ENCODE data around the gene UBP1. TPM values are rescaled to one million over a fixed set of nuclear protein-coding genes. Genes with fewer than 3 reads are reported as not detected.
"Not testable (repeated sequence)": the region's sequence is repeated elsewhere in the genome, so short reads cannot be mapped to it uniquely, and the experiment has no call there.

The UBP1 gene
- total RNA-seq, 1 donor from 2014 or later = 47.6 TPM

DNA sequence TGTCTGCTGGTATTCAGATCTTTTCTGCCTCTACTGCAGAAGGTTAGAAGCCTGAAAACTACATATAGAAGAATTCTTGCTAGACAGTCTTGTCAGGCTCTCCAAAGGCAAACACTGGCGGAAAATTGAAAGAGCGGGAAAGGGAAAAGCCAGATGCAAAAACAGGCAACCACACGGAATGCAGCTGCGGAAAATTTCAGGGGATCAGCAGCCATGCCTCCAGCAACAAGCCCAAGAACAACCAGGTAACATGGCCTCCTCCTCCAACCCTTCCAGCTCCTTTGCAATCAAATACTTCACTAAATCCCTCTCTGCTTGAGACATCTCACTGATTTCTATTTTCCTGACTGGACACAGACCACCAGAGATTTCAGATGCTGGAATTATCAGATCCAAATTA, 9.6 kb downstream of the UBP1 start:
- DNase-seq = no peak

DNA sequence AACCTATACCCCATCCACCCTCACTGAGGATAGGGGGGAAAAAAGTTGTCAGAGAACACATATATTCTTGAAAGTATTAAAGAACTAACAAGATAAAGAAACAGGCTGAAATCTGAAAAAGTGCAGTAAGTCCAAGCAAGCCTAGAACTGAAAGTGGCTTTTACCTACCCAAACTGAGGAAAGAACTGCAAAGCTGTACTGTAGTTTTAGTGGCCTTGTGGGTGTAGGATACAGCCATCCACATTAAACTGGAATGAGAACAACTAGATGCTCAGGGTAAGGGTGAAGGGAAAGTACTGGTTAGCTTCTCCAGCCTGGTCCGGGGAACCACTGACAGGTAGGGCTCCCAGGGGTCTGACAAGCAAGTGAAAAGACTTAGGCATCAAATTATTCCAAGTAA, 10.1 kb downstream of the UBP1 start:
- DNase-seq = no peak

- not testable (repeated sequence) for DNase-seq
Observed at GRCh38 chr3:33429306-33429705, 10.9 kb downstream of the UBP1 start.

DNA sequence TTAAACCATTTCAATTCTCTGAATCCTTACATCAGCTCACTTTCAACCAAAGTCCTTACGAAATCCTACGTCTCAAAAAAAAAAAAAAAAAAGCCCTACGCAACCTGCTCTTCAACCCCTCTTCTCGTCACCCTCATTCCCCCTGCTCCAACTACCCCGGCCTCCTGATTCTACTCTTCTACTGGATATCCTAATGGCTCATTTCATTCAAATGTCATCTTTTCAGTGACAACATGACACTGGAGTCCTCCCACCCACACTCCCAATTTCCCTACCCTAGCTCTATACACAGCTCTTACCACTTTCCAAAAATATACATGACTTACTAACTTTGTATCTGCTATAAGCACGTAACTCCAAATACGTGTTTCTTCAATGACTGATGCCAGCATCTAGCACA, 11.5 kb downstream of the UBP1 start:
- no peak for DNase-seq

DNA sequence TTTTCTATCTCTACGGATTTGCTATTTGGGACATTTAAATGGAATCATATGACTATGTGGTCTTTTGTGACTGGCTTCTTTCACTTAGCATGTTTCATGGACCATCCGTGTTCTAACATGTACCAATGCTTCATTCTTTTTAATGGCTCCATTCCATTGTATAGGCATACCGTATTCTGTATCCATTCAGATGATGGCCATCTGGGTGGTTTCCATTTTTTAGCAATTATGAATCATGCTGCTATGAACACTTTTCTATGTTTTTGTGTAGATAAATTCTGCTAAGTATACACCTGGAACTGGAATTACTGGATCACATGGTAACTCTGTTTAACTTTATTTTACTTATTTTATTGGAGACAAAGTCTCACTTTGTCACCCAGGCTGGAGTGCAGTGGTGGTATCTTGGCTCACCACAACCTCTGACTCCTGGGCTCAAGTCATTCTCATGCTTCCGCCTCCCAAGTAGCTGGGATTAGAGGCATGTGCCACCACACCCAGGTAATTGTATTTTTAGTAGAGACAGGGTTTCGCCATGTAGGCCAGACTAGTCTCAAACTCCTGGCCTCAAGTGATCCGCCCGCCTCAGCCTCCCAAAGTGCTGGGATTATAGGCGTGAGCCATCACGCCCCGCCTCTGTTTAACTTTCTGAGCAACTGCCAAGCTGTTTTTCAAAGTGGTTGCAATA, 13.4 kb downstream of the UBP1 start:
- DNase-seq = no peak

DNA sequence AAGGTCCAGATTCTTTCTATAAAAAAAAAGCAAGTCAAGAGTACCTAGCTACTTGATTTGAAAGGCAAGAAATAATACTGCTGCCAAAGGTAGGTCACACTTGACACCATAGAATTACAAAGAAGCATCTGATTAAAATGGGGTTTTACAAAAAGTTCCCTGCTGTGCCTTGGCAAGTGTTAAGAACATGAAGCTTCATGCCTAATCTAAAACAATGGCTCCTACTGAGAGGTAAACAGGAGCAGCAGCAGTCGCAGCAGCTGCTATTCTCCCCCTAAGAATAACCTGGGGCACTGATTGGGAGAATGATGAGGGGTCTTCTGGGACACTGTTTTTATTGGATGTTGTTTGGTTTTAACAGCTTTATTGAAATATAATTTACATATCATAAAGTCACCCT, 14.1 kb downstream of the UBP1 start:
- no peak for DNase-seq

DNA sequence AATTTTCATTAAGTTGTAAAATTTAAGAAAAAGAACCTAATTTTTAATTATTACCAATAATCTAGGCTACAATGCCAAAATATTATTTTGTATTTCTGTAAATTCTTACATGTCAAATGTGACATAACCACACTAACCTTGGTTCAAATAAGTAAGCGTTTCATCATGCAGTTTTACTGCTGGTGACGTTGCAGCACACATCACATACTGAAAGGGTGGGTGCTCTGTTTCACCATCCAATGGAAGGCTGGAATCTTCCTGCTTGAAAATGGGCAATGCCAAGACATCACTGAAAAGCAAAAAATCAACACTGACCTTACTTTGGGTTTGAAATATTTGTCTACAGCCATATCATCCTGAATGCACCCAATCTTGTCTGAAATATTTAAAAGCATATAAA, 14.8 kb downstream of the UBP1 start:
- no peak for DNase-seq

DNA sequence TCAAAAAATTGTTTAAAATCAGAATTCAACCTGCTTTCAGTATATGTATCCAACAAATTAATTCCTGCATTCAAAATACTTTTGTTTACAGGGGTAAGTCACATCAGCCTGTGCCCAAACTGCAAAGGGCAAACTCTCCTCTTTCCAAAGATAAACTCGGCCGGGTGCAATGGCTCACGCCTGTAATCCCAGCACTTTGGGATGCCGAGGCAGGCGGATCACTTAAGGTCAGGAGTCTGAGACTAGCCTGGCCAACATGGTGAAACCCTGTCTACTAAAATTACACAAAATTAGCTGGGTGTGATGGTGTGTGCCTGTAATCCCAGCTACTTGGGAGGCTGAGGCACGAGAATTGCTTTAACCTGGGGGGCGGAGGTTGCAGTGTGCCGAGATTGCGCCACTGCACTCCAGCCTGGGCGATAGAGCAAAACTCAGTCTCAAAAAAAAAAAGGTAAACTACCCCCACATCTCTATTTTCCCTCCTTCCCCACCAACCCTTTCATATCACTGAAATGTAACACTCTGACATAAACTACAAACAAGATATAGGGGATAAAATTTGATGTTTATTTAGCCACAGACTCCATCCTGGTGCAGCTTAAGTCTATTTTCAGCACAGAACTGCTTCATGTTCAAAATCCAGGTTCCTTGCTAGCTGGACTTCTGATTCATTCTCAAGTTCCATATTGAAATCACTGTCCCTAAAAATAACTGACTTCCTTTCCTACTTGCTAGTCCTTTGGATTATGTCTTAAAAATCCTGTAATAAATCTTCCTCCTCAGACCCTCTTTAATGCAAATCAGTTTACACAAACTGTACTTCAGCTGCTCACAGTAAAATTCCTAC, 15.4 kb downstream of the UBP1 start:
- DNase-seq = no peak

DNA sequence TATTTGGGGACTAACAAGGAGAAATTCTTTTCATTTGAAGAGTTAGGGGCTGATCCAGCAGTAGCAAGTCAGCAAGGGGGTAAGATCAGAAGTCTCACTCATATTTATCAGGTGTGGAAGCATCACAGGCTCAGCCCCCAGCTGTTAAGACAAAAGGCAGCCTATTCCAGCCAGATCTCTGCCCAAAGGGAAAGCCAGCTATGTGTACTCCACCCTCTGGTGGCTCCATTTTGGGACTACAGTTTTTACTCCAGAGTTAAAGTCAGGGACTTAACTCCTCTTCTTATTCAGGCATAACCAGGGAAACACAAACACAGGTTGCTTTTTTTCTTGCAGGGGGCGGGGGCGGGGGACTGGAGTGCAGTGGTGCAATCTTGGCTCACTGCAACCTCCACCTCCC, 19.2 kb downstream of the UBP1 start:
- DNase-seq = peak; percentile 19

DNA sequence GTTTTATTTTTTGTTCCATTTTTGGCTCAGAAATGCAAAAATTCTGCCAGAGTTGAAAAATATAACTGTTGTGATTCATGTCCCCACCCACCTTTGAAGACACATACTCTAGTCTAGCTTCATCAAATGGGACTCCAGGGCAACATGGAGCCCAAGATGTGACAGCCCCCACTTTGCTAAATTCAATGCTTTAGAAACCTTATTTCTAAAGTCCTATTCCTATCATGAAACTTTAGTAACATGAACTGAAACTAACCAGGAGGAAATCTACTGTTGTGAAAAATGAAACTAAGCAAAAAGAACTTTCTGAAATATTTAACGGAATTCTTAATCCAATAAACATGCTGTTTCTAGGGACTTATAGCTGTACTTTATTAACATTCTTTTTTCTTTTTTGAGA, 20.3 kb downstream of the UBP1 start:
- DNase-seq = no peak

DNA sequence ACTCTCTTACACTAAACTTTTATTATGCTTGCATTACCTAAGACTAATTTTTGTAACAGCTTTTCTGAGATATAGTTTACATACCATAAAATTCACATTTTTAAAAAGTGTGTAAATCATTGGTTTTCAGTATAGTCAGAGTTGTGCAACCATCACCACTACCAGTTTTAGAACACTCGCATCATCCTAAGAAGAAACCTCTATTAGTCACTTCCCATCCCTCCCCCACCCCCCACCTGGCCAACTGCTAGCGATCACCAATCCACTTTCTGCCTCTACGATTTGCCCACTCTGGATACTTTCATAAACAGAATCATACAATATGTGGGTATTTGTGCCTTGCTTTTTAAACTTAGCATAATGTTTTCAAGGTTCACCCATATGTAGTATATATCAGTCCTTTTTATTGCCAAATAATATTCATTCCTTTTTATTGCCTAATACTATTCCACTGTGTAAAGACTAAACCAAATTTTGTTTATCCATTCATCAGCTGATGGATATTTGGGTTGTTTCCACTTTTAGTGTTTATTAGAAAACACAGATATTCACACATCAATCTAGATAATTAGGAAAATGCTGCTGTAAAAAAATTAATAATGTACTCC, 23.0 kb downstream of the UBP1 start:
- no peak for DNase-seq

- not testable (repeated sequence) for DNase-seq
Observed at GRCh38 chr3:33410816-33411215, 29.4 kb downstream of the UBP1 start.

DNA sequence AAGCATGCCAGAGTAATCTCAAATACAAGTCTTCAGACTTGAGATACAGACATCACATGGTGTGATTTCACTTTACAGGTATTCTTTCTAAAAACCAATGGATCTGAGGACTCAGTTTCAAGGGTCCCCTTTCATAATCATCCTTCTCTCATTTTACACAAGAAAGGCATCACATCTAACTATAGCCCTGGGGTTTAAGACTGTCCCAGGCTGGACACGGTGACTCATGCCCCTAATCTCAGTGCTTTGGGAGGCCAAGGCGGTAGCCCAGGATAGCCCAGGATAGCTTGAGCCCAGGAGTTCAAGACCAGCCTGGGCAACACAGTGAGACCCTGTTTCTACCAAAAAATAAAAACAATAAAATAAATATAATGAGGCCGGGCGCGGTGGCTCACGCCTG, 36.4 kb downstream of the UBP1 start:
- no peak for DNase-seq

DNA sequence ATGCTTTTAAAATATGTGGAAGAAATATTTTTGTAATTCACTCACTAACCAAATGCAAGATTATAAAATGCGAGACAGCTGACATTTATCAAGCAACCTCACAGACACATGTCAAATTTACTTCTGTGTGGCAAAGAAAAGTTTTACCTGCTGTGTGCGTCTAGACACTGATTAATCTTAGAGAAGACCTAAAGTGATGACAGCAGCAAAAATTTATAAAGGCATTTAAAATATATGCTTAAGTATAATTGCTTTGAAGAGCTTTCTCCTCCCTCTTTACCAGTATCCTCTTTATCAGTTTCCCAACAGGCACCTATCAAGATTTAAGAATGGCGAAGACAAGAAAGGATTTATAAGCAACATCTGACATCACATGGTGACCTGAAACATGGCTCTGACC, 37.3 kb downstream of the UBP1 start:
- no peak for DNase-seq

DNA sequence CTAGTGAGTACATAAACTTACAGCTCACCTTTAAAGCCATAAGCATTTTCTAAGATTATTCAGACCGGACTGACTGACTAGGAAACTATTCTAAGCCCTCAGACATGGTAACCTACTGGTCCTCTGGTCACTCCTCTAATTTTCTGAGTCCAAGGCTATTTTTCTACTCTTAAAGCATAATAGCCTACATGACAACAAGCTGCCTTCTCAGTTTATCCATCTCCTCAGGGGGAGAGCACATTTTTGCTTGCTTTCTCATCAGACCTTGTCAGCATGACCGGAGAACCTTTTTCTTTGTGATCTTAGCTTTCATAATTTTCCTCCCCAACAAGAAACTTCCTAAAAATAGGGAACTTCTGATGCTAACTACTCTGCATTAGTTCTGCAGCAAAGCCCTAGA, 38.4 kb downstream of the UBP1 start:
- DNase-seq = no peak

- DNase-seq = no peak
Observed at GRCh38 chr3:33398410-33398809, 41.8 kb downstream of the UBP1 start.

DNA sequence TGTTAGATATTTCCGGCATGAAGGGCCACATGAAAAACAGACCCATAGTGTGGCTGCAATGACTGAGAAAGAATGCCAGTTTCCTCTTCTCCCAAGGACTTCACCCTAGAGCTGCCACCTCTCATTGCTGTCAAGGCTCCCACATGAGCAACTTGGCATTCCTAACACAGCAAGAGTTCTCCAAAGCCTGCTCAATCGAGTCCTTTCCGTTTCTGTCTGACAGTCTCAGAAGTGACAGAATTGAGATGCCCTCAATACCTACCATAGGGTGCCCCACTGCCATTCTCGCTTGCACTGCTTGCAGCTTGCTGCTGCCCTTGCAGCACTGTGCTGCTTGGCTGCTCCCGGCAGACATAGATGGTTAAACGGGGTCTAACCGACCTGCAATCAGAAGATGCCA, 44.3 kb downstream of the UBP1 start:
- no peak for DNase-seq

GRCh38 chr3:33394403-33395054, 45.7 kb downstream of the UBP1 start:
- no peak for DNase-seq

GRCh38 chr3:33392703-33393125, 47.5 kb downstream of the UBP1 start:
- peak; percentile 89 for DNase-seq

GRCh38 chr3:33392144-33392543, 48.1 kb downstream of the UBP1 start:
- DNase-seq = no peak

DNA sequence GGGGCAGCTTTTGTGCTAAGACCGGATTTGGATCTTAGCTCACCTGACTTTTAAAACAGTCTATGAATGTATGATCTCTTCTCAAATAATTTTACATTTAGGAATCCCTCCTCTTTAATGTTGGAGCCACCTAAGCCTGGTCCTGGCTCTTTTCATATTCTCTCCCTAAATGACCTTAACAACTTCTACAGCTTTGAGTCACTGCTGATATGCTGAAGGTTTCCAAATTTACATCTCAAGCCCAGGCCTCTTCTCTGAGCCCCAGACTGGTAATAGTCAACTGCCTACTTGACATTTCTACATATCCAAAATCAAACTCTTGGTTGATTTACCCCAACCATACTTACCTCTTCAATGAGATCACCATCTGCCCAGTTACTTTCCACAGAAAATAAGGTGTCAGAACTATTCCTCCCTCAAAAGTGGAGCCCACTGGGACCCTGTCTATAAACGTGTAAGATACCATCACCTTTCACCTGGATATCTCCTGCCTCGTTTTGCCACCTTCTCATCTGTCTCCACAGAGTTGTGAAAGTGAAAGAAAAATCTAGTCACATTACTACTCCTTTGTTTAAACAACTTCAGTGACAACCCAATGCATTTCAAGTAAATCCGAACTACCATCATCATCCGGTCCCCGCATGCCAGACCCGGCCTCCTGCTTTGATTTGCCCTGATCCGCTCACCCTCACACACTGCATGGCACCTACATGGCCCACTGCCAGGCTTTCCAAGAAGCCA, 48.8 kb downstream of the UBP1 start:
- no peak for DNase-seq

- DNase-seq = no peak
Observed at GRCh38 chr3:33389908-33390307, 50.3 kb downstream of the UBP1 start.
